Measurements from ENCODE around the gene TRPM1. TPM values are rescaled to one million over a fixed set of nuclear protein-coding genes. Genes with fewer than 3 reads are reported as not detected.

TRPM1 gene
- not detected in 5 replicates for total RNA-seq (2022; extraction: Qiagen RNA extraction)

DNA sequence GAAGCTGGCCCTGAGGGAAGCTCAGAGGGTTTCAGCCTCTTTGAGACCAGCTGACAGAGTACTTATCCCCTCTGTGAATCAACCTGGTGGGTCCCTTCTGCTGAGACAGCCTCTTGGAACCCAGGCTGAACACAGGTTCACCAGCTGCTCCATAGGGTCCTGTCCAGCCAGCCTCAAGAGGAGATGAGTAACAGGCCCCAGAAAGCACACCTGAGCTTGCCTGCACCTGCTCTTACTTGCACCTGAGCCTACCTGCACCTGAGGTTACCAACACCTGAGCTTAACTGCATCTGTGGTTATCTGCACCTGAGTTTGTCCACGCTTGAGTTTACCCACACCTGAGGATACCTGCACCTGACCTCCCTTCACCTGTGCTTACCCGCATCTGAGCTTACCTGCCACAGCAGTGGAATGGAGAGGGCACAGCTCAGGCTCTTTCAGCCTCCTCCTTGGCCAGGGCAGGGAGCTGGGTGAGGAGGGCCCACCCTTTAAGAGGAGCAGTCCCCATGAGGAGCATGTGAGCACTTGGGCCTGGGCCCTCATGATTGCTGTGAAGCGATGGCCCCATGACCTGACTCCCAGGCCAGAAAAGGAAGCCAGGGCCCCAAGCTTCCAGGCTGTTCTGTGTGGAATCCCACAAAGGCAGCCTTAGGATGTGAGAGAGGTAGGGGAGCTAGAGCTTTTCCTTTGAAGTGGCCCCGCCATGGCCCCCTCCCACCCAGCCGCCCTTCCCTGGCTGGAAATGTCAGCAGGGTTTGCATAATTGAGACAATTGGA lies at the start of gene TRPM1:
Gene TRPM1 (minus strand): TSS at position 464 of the 777 bp plus-strand sequence. CDS start 20,370 bp downstream, outside the sequence.

DNA sequence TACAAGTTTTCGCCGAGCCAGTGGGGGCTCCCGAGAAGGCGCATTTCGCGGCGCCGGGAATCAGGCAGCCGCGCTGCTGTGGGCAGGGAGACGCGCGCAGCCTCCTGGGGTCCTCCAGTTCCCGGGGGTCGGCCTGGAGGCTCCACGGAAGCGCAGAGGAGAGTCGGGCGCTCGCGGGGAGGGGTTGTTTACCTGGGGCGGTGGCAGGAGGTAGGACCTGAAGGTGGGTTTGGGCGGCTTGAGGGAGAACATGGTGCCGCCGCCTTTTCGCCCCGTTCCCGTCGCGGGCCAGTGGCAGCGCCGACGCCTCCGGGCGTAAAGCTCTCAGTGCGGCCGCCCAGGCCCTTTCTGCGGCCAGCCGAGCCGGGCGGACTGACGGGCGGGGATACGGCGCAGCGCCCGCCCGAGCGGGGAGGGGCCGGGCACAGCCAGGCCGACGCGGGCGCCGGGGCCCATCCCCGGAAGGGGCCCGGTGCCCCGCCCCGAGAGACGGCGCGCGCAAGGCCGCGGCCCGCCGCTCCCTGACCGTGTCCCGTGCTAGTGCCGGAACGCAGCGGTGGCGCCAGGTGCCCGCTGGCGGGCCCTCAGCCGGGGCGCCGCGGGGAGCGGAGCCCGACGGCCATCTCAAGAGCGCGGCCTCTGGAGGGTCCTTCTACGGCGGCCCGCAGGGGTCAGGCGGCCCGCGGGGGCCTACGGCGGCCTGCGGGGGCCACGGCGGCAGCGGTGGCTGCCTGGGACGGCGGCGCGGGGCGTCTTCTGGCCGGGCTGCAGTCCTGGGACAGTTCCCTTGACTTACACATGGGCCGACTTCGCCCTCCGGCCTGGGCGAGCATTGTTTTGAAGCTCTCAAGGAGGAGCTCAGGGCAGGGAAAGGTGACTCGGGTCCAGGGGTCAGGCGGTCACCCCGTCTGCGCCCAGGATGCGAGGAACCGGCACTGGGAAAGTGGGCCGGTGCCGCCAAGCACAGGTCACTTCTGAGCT lies 110.0 kb downstream of the TRPM1 start, which contains the start of gene MTMR10:
Gene MTMR10 (minus strand): TSS at position 374 of the 981 bp plus-strand sequence. CDS start 122 bp downstream, at position 252.

Other genes starting within 250 kb of the TRPM1 start
- gene FAN1, start 197.8 kb downstream of the TRPM1 start, total RNA-seq (2022; extraction: Qiagen RNA extraction) = 9.9 to 12.8 TPM (median 11.3 TPM) in 5 replicates
- gene MTMR10, start 110.1 kb downstream of the TRPM1 start, total RNA-seq (2022; extraction: Qiagen RNA extraction) = 12.5 to 17.8 TPM (median 15.7 TPM) in 5 replicates
- gene KLF13, start 225.1 kb upstream of the TRPM1 start, total RNA-seq (2022; extraction: Qiagen RNA extraction) = 92.6 to 128 TPM (median 114 TPM) in 5 replicates